Lower leg skin (tissue), 4 donors: ENCODE data around the gene ZNF138. TPM values are rescaled to one million over a fixed set of nuclear protein-coding genes. Genes with fewer than 3 reads are reported as not detected.

Experiments
- DNase-seq, 2 donors: peaks; one replicate each; pipeline ENCODE4 v3.0.0-alpha.2; 2019; ENCODE audit warnings: low spot score in 2 of 2
- H3K4me3 ChIP-seq: fragments of 200-600 bp; sonication (generic); 2 replicates; pipeline ENCODE4 v1.5.1; 2017; ENCODE audit warnings: mild to moderate bottlenecking, low read depth; ENCODE audit not compliant: poor library complexity, severe bottlenecking
- POLR2A ChIP-seq, 2 donors: fragments of 450-650 bp; IDR thresholded peaks; one replicate each; pipeline ENCODE4 v1.6.1; 2016 to 2017; ENCODE audit warnings: antibody characterized with exemption in 2 of 2, mild to moderate bottlenecking in 1 of 2, moderate library complexity in 1 of 2
- WGBS, 2 donors: methylation state at CpG; one replicate each; pipeline ENCODE4 v1.1.5; 2018; 5-methylcytosine and 5-hydroxymethylcytosine counted together
- intact Hi-C: fragments of 100-400 bp; cut with DNase I; formaldehyde crosslinking; loops from one replicate; pipeline ENCODE4 v1.15.0; 2023; ENCODE audit warnings: low total_unique reads
- total RNA-seq, 4 donors: library from RNA; depleted of rRNA; stranded (reverse); fragments of >200 nt; gene quantifications; one replicate each; pipeline ENCODE4 v1.1.0, GENCODE V29; 2016
- TF ChIP-seq, protein P1 (sequence below), 3 donors: fragments of 450-650 bp; IDR thresholded peaks; one replicate each; pipeline ENCODE4 v1.5.1; 2016; ENCODE audit warnings: antibody characterized with exemption in 3 of 3, mild to moderate bottlenecking in 3 of 3, moderate library complexity in 2 of 3

The ZNF138 gene
- 10 to 100 TPM; 21.8 to 36.0 (median 25.2) TPM for total RNA-seq

DNA sequence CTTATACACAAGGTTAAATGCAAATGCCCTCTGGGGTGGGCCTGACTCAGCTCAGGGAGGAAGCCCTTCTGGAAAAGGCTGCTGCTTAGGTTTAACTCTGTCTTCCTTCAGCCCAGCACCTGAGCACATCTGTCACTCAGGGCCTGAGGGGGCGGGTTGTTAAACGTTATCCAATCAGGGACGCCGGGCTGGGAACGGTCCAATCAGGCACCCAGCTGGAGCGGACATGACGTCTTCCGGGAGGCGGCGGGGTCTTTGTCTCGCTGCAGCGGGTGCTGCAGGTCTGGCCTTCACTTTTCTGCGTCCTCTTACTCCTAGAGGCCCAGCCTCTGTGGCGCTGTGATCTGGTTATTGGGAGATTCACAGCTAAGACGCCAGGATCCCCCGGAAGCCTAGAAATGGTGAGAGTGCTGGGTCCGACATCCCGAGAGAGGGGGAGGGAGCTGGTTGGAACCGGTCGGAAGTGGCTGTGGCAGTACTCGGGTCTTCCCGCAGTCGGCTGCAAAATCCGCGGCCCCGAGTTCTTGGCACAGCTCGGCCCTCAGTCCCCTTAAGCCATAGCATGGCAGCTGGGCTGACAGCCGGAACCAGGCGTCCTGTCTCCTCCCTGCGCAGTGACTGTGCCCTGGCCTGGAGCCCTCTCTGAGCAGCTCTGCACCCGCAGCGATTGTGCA, at the start of gene ZNF138:
Gene ZNF138, plus strand, starts transcription at position 258 of the 674 bp plus-strand sequence. Its CDS starts 141 bp downstream, at position 399.
- intact Hi-C loops = no loop called here
- 0% methylated on average over 30 of the region's 32 CpGs for WGBS, 2 donors

DNA sequence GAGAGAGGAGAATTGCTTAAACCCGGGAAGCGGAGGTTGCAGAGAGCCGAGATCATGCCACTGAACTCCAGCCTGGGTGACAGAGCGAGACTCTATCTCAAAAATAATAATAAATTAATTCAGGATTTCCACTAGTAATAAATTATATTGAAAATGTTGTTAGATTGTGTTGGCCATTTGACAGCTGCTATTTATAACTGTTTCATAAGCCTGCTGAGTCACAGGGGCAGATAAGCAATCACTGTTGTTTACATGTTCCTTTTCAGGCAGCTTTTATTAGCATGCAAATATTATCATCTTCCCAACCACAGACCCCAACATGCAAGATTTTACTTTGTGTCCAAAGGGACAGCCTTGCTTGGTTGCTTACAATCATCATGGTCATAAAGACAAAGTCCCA, 49.5 kb upstream of the ZNF138 start:
- intact Hi-C loops = no loop called here
- H3K4me3 ChIP-seq = no peak overlapping the region
- no peak for DNase-seq
- TF ChIP-seq POLR2A (IDR thresholded peaks at IDR 0.05) = no peak
- TF ChIP-seq, protein P1, sequence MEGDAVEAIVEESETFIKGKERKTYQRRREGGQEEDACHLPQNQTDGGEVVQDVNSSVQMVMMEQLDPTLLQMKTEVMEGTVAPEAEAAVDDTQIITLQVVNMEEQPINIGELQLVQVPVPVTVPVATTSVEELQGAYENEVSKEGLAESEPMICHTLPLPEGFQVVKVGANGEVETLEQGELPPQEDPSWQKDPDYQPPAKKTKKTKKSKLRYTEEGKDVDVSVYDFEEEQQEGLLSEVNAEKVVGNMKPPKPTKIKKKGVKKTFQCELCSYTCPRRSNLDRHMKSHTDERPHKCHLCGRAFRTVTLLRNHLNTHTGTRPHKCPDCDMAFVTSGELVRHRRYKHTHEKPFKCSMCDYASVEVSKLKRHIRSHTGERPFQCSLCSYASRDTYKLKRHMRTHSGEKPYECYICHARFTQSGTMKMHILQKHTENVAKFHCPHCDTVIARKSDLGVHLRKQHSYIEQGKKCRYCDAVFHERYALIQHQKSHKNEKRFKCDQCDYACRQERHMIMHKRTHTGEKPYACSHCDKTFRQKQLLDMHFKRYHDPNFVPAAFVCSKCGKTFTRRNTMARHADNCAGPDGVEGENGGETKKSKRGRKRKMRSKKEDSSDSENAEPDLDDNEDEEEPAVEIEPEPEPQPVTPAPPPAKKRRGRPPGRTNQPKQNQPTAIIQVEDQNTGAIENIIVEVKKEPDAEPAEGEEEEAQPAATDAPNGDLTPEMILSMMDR (IDR thresholded peaks at IDR 0.05) = no peak
- 78 to 81% methylated on average over 4 of the region's 4 CpGs for WGBS, 2 donors

More for the DNA sequence above, at the start of gene ZNF138:
- TF ChIP-seq, protein P1 (IDR thresholded peaks at IDR 0.05) = no peak
- no peak for TF ChIP-seq POLR2A (IDR thresholded peaks at IDR 0.05)
- H3K4me3 ChIP-seq = peak within 1 kb of the TSS; percentile 71
- DNase-seq = peak; percentile 97 to 99

DNA sequence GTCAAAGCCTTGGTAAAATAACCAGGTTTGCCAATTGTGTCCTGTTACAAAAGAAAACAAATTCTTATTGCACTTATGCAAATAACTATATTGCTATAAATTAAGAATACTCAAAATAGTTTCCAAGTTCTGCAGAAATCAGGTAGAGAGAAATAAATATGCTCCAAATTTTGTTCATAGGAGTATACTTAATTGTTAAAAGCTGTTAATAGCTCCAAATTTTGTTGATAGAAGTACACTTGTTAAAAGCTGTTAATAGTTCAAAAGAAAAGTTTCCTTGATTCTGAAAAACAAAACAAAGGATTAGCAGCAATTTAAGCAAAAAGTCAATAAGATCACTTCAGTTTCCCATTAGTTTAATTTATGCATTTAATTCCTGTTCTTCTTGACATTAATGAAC, 46.4 kb upstream of the ZNF138 start:
- H3K4me3 ChIP-seq = no peak overlapping the region
- intact Hi-C loops = no loop called here
- TF ChIP-seq, protein P1 (IDR thresholded peaks at IDR 0.05) = no peak
- TF ChIP-seq POLR2A (IDR thresholded peaks at IDR 0.05) = no peak
- no peak for DNase-seq

DNA sequence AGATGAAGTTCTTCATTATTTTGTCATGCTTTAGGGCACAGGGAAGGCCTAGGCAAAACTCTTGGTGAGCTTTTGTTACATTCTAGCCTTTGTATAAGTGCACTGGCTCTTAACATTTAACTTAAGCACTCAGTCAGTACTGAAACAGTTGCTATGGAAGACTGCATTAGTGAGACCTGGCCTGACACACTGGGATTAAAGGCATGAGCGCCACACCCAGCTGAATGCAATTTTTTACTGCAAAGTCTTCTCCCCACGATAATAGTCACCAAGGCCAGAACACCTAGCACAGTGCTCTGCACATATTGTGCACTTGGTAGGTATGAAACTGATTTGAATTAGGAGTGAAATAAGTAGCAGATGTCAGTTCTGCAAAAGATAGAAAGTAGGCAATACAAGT, 41.2 kb upstream of the ZNF138 start:
- intact Hi-C loops = no loop called here
- no peak for DNase-seq
- no peak overlapping the region for H3K4me3 ChIP-seq
- TF ChIP-seq, protein P1 (IDR thresholded peaks at IDR 0.05) = no peak
- TF ChIP-seq POLR2A (IDR thresholded peaks at IDR 0.05) = no peak
- WGBS, 2 donors = 50% methylated on average over 2 of the region's 2 CpGs

DNA sequence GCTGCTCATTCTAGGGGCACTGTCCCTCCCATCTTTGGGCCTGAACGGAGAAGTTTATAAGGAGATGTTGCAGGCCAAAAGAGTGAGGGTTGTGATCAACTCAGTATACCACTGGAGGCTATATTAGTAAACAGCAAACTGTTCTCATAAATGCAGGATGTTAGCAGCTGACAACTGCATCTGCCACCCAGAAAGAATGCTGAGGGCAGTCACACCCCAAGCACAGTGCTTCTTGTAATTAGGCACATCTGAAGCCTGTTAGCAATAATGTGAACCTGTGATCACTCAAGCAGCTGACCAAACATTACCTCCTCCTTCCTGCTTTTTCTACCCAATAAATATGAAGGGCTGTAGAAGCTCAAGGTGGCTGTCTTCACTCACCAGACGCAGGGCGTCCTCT, 38.4 kb upstream of the ZNF138 start:
- TF ChIP-seq, protein P1 (IDR thresholded peaks at IDR 0.05) = no peak
- TF ChIP-seq POLR2A (IDR thresholded peaks at IDR 0.05) = no peak
- no peak for DNase-seq
- intact Hi-C loops = no loop called here
- no peak overlapping the region for H3K4me3 ChIP-seq
- WGBS, 2 donors = 80 to 81% methylated on average over 3 of the region's 3 CpGs

DNA sequence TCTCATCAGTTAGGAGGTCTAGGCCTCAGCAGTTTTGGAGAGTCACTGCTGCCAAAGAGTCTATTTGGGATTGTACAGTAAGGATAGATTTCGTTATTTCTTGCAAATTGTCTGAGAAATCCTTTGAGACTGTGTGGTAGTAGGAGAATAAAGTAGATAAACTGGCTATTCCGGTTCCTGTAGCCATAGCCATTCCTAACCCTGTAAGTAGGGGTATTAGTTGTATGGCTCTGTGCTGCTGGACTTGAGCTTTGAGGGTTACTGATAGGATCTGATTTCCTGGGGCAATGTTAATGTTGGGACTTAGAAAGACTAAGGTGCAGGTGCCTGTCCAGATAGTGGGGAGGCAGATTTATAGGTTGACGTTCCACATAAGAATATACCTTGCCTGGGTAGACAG, 36.1 kb upstream of the ZNF138 start:
- TF ChIP-seq POLR2A (IDR thresholded peaks at IDR 0.05) = no peak
- 46 to 48% methylated on average over 3 of the region's 3 CpGs for WGBS, 2 donors
- intact Hi-C loops = no loop called here
- DNase-seq = no peak
- H3K4me3 ChIP-seq = no peak overlapping the region
